Psoas muscle (tissue), 8 donors: Measurements from ENCODE around the gene RUNX3. TPM values are rescaled to one million over a fixed set of nuclear protein-coding genes. Genes with fewer than 3 reads are reported as not detected.

Experiments
- ATAC-seq, 4 donors: fragments of 200-7000 bp; cut with Tn5 transposase; one replicate each; pipeline ENCODE4 v1.9.1; 2020; ENCODE audit warnings: moderate library complexity in 3 of 4, mild to moderate bottlenecking in 2 of 4
- DNase-seq, 2 donors: peaks; one replicate each; pipeline ENCODE4 v3.0.0-alpha.2; 2020
- H3K27ac ChIP-seq: fragments of 200-600 bp; one replicate; pipeline ENCODE4 v1.8.0; 2022
- H3K27me3 ChIP-seq, 3 donors: fragments of 200-600 bp in 1 of 3; one replicate each; pipeline versions ENCODE4 v1.6.1 to v1.8.0; 2013 to 2022; ENCODE audit warnings: low read length in 2 of 3, mild to moderate bottlenecking in 2 of 3, moderate library complexity in 1 of 3; ENCODE audit not compliant: insufficient read depth in 3 of 3
- H3K36me3 ChIP-seq, 2 donors: fragments of 200-600 bp in 1 of 2; one replicate each; pipeline versions ENCODE4 v1.6.1 to v1.8.0; 2013 to 2022; ENCODE audit warnings: low read depth in 1 of 2, mild to moderate bottlenecking in 1 of 2, moderate library complexity in 1 of 2; ENCODE audit not compliant: insufficient read depth in 1 of 2
- H3K4me1 ChIP-seq: fragments of 200-600 bp; one replicate; pipeline ENCODE4 v1.8.0; 2022
- H3K4me3 ChIP-seq: fragments of 200-600 bp; one replicate; pipeline ENCODE4 v1.8.0; 2022; ENCODE audit warnings: mild to moderate bottlenecking
- H3K9me3 ChIP-seq: fragments of 200-600 bp; one replicate; pipeline ENCODE4 v1.8.0; 2022
- CTCF ChIP-seq: fragments of 200-600 bp; IDR thresholded peaks from one replicate; pipeline ENCODE4 v1.8.0; 2022; ENCODE audit warnings: antibody characterized with exemption
- WGBS, 3 donors: extraction: QIAGEN DNeasy Blood & Tissue Kit; methylation state at CpG; one replicate each; pipeline versions ENCODE4 v1.1.6 to v1.1.7; 2013; 5-methylcytosine and 5-hydroxymethylcytosine counted together
- intact Hi-C, 2 donors: fragments of 100-400 bp; cut with DNase I; formaldehyde crosslinking; loops; one replicate each; pipeline versions ENCODE4 v1.11.0 to v1.14.2; 2022
- polyA plus RNA-seq, 3 donors: library from polyadenylated mRNA; stranded (reverse); fragments of 200-250 nt; gene quantifications; one replicate each; pipeline ENCODE4 v1.2.3, GENCODE V29; 2013
- total RNA-seq, 4 donors: library from RNA; stranded (reverse); fragmentation: NEBNext Ultra II Directional in 2 of 4; extraction: Animal tissue kit (Norgen Biotek cat#: 25700) in 2 of 4; gene quantifications; one replicate each; pipeline versions ENCODE4 v1.2.1 to v1.2.4, GENCODE V29; 2021 to 2023
- donor health status: healthy with polysubstance abuse.
- donor health status: DM: no; HTN: no; CAD: no; lungs with moderate emphysema.
- donor health status: Bipolar disorder and iron deficiency.
- donor health status: healthy.
- donor health status: DM: yes; HTN: yes; CAD: no.
- donor health status: DM: no; HTN: no; CAD: no.
- donor health status: DM: no; HTN: no; CAD: no.
- donor health status: DM: yes; HTN: yes; CAD: no.

The RUNX3 gene
- total and polyA plus RNA-seq, 7 donors = 0.16 to 0.59 (median 0.28) TPM

- no peaks in the 10 kb centered on the region for H3K27me3 ChIP-seq
- H3K4me3 ChIP-seq = no peak overlapping the region
- H3K9me3 ChIP-seq = no peaks in the 10 kb centered on the region
- ATAC-seq (no peak), DNase-seq (no peak)
- H3K27ac ChIP-seq = no peak overlapping the region
- H3K36me3 ChIP-seq = no peaks in the 10 kb centered on the region
- TF ChIP-seq CTCF = no peak
- WGBS, 3 donors = 93 to 100% (median 95%) methylated on average over 2 of the region's 2 CpGs
- intact Hi-C loops = no loop called here
- no peaks in the 10 kb centered on the region for H3K4me1 ChIP-seq
These were observed 11.7 kb downstream of the RUNX3 start for GRCh38 chr1:24918370-24918769.

GRCh38 chr1:24917327-24918074 is 12.6 kb downstream of the RUNX3 start:
- Histone ChIP-seq H3K4me1 (no peaks in the 10 kb centered on the region), H3K9me3 (no peaks in the 10 kb centered on the region), H3K27ac (no peak overlapping the region), H3K36me3 (no peaks in the 10 kb centered on the region), H3K27me3 (no peaks in the 10 kb centered on the region), H3K4me3 (no peak overlapping the region)
- ATAC-seq (no peak), DNase-seq (no peak)
- no peak for TF ChIP-seq CTCF
- 91 to 94% (median 93%) methylated on average over 16 of the region's 16 CpGs for WGBS, 3 donors
- intact Hi-C loops = no loop called here

GRCh38 chr1:24915816-24916602 is 14.1 kb downstream of the RUNX3 start:
- H3K27ac ChIP-seq = no peak overlapping the region
- no peaks in the 10 kb centered on the region for H3K36me3 ChIP-seq
- H3K4me3 ChIP-seq = no peak overlapping the region
- no peaks in the 10 kb centered on the region for H3K27me3 ChIP-seq
- intact Hi-C loops = no loop called here
- no peaks in the 10 kb centered on the region for H3K4me1 ChIP-seq
- DNase-seq = peak in 1 of 2 donors; percentile 32
- no peak for ATAC-seq
- 71 to 78% (median 76%) methylated on average over 19 to 21 of the region's 21 CpGs for WGBS, 3 donors
- no peaks in the 10 kb centered on the region for H3K9me3 ChIP-seq
- no peak for TF ChIP-seq CTCF

- no peaks in the 10 kb centered on the region for H3K9me3 ChIP-seq
- intact Hi-C loops = no loop called here
- ATAC-seq = peak in 1 of 4 donors; percentile 57
- H3K27me3 ChIP-seq = no peaks in the 10 kb centered on the region
- WGBS, 3 donors = 39 to 46% (median 44%) methylated on average over 29 to 33 of the region's 33 CpGs
- H3K27ac ChIP-seq = no peak overlapping the region
- H3K4me1 ChIP-seq = no peaks in the 10 kb centered on the region
- peak overlapping the region; percentile 18 for H3K4me3 ChIP-seq
- TF ChIP-seq CTCF = no peak
- H3K36me3 ChIP-seq = no peaks in the 10 kb centered on the region
- DNase-seq = peak in 1 of 2 donors; percentile 52
These were observed 15.6 kb downstream of the RUNX3 start for GRCh38 chr1:24914226-24915069.
